ENCODE data around the gene SGMS1.
"Not testable (repeated sequence)": the region's sequence is repeated elsewhere in the genome, so short reads cannot be mapped to it uniquely, and the experiment has no call there.

The SGMS1 gene

GRCh38 chr10:50508315-50509051, 115.3 kb downstream of the SGMS1 start:
- no peak overlapping the region for H3K4me3 Mint-ChIP-seq

GRCh38 chr10:50506861-50507573, 116.7 kb downstream of the SGMS1 start:
- Mint-ChIP-seq H3K4me1 (peaks cover 38% of the 10 kb centered on the region), H3K36me3 (ENCODE audit: low read depth) (no peaks in the 10 kb centered on the region), H3K9me3 (no peaks in the 10 kb centered on the region), H3K27ac (no peak overlapping the region), H3K4me3 (no peak overlapping the region), H3K27me3 (ENCODE audit: low read depth) (no peaks in the 10 kb centered on the region)
- TF ChIP-seq CTCF (IDR thresholded peaks at IDR 0.05; ENCODE audit: unreplicated experiment in 3 of 3) = no peak

More at GRCh38 chr10:50508315-50509051, 115.3 kb downstream of the SGMS1 start:
- Mint-ChIP-seq H3K4me1 (peaks cover 43% of the 10 kb centered on the region), H3K36me3 (ENCODE audit: low read depth) (no peaks in the 10 kb centered on the region), H3K27ac (peak overlapping the region in 1 of 3 experiments; percentile 38), H3K27me3 (ENCODE audit: low read depth) (no peaks in the 10 kb centered on the region), H3K9me3 (no peaks in the 10 kb centered on the region)
- no peak for TF ChIP-seq CTCF (IDR thresholded peaks at IDR 0.05; ENCODE audit: unreplicated experiment in 3 of 3)

GRCh38 chr10:50504389-50504788, 119.4 kb downstream of the SGMS1 start:
- Mint-ChIP-seq H3K4me3 (no peak overlapping the region), H3K9me3 (no peaks in the 10 kb centered on the region), H3K27ac (no peak overlapping the region), H3K36me3 (ENCODE audit: low read depth) (no peaks in the 10 kb centered on the region), H3K4me1 (peaks cover 17% of the 10 kb centered on the region), H3K27me3 (ENCODE audit: low read depth) (no peaks in the 10 kb centered on the region)
- no peak for TF ChIP-seq CTCF (IDR thresholded peaks at IDR 0.05; ENCODE audit: unreplicated experiment in 3 of 3)

- no peaks in the 10 kb centered on the region for H3K36me3 Mint-ChIP-seq (ENCODE audit: low read depth)
Observed at GRCh38 chr10:50503661-50504320, 120.0 kb downstream of the SGMS1 start.

GRCh38 chr10:50503156-50503555, 120.6 kb downstream of the SGMS1 start:
- H3K4me1 Mint-ChIP-seq; H3K9me3 Mint-ChIP-seq; H3K27me3 Mint-ChIP-seq (ENCODE audit: low read depth); H3K4me3 Mint-ChIP-seq; H3K36me3 Mint-ChIP-seq (ENCODE audit: low read depth): not testable (repeated sequence)
- H3K27ac Mint-ChIP-seq = peak overlapping the region in 1 of 3 experiments; percentile 30

More at GRCh38 chr10:50503661-50504320, 120.0 kb downstream of the SGMS1 start:
- H3K9me3 Mint-ChIP-seq = no peaks in the 10 kb centered on the region
- H3K4me1 Mint-ChIP-seq = peaks cover 12% of the 10 kb centered on the region
- peak overlapping the region in 1 of 3 experiments; percentile 30 for H3K27ac Mint-ChIP-seq
- no peaks in the 10 kb centered on the region for H3K27me3 Mint-ChIP-seq (ENCODE audit: low read depth)
- no peak for TF ChIP-seq CTCF (IDR thresholded peaks at IDR 0.05; ENCODE audit: unreplicated experiment in 3 of 3)
- H3K4me3 Mint-ChIP-seq = no peak overlapping the region

- H3K9me3 Mint-ChIP-seq = no peaks in the 10 kb centered on the region
- no peak overlapping the region for H3K4me3 Mint-ChIP-seq
- H3K27me3 Mint-ChIP-seq (ENCODE audit: low read depth) = peaks cover under 1% of the 10 kb centered on the region
- TF ChIP-seq CTCF (IDR thresholded peaks at IDR 0.05; ENCODE audit: unreplicated experiment in 3 of 3) = no peak
- peaks cover 5% of the 10 kb centered on the region for H3K4me1 Mint-ChIP-seq
- H3K36me3 Mint-ChIP-seq (ENCODE audit: low read depth) = no peaks in the 10 kb centered on the region
- peak overlapping the region in 2 of 3 experiments; percentile 36 to 69 for H3K27ac Mint-ChIP-seq
Observed at GRCh38 chr10:50501924-50502452, 121.8 kb downstream of the SGMS1 start.
